Progenitor cell of endocrine pancreas (in vitro differentiated cells): ENCODE results near the gene NXPH4. TPM values are rescaled to one million over a fixed set of nuclear protein-coding genes. Genes with fewer than 3 reads are reported as not detected.

ENCODE experiments used
- DNase-seq: peaks from one replicate; pipeline ENCODE4 v3.0.0; 2021; ENCODE audit warnings: low spot score; ENCODE audit not compliant: unreplicated experiment
- H3K27ac Mint-ChIP-seq: 2 replicates; pipeline ENCODE4 v1.8.0; 2021; ENCODE audit warnings: mild to moderate bottlenecking, moderate library complexity, mixed read lengths
- H3K27me3 Mint-ChIP-seq: 2 replicates; pipeline ENCODE4 v1.8.0; 2021; ENCODE audit warnings: mixed read lengths
- H3K36me3 Mint-ChIP-seq: 2 replicates; pipeline ENCODE4 v1.8.0; 2022; ENCODE audit warnings: mixed read lengths; ENCODE audit not compliant: insufficient read depth
- H3K4me1 Mint-ChIP-seq: 2 replicates; pipeline ENCODE4 v1.8.0; 2021; ENCODE audit warnings: low read depth, mixed read lengths
- H3K4me3 Mint-ChIP-seq: 2 replicates; pipeline ENCODE4 v1.8.0; 2021; ENCODE audit warnings: low read depth, mild to moderate bottlenecking, moderate library complexity, mixed read lengths
- H3K9me3 Mint-ChIP-seq: 2 replicates; pipeline ENCODE4 v1.8.0; 2021; ENCODE audit warnings: low read depth, mixed read lengths
- CTCF ChIP-seq: fragments of 200-600 bp; sonication (generic); IDR thresholded peaks from one replicate; pipeline ENCODE4 v1.5.0; 2021; ENCODE audit warnings: antibody characterized with exemption, mild to moderate bottlenecking; ENCODE audit not compliant: unreplicated experiment
- total RNA-seq: library from RNA; stranded (reverse); gene quantifications from 2 replicates; pipeline ENCODE4 v1.2.1, GENCODE V29; 2021

Gene NXPH4
- total RNA-seq, 1 donor from 2014 or later = 2.0 TPM

DNA sequence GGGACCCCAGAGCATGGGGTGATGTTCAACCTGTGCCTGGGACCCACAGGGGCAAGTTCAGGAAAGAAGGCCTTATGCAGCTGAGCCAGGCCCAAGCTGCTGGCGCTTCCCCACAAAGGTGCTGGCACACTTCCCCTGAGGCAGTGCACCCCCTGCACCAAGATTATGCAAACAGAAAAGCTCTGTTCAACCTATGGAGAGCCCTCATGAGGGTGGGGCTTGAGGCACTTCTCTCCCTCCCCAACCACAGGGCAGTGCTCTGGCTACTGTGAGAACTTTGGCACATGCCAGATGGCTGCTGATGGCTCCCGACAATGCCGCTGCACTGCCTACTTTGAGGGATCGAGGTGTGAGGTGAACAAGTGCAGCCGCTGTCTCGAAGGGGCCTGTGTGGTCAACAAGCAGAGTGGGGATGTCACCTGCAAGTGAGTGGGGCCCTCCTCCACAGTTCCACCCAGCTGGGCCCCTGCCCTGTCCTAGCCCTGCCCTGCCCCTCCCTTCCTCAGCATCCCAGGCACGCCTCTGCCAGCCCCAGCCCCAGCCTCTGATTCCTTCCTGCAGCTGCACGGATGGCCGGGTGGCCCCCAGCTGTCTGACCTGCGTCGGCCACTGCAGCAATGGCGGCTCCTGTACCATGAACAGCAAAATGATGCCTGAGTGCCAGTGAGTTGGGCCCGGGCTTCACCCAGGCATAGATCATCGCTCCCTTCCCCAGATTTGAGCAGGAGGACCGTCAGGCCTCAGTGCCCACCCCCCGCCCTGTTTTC is 5.5 kb upstream of the NXPH4 start:
- no peak for TF ChIP-seq CTCF
- peaks cover 11% of the 10 kb centered on the region for H3K36me3 Mint-ChIP-seq
- peaks cover 28% of the 10 kb centered on the region for H3K27me3 Mint-ChIP-seq
- no peaks in the 10 kb centered on the region for H3K9me3 Mint-ChIP-seq
- peaks cover 19% of the 10 kb centered on the region for H3K4me1 Mint-ChIP-seq
- DNase-seq = no peak
- no peak overlapping the region for H3K4me3 Mint-ChIP-seq
- no peak overlapping the region for H3K27ac Mint-ChIP-seq

DNA sequence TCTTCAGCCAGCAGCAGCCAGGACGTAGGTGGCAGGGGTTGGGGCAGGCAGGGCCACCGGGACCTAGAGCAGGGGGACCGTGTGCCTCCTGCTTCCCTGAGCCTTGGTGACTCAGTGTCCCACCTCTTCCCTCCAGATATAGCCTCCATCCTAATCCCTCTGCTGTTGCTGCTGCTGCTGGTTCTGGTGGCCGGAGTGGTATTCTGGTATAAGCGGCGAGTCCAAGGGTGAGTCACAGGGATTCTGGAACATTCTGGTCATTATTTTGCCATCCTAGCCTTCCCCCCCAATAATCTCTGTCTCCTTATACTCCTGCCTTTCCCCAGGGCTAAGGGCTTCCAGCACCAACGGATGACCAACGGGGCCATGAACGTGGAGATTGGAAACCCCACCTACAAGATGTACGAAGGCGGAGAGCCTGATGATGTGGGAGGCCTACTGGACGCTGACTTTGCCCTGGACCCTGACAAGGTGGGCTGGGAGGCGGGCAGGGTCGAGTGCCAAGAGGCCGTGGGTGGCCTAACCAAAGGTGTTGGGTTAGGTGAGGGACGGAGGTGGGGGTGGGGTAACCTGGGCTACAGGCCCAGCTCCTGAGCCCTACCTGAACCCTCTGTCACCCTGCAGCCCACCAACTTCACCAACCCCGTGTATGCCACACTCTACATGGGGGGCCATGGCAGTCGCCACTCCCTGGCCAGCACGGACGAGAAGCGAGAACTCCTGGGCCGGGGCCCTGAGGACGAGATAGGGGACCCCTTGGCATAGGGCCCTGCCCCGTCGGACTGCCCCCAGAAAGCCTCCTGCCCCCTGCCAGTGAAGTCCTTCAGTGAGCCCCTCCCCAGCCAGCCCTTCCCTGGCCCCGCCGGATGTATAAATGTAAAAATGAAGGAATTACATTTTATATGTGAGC is 4.5 kb upstream of the NXPH4 start:
- Mint-ChIP-seq H3K36me3 (peaks cover 11% of the 10 kb centered on the region), H3K27ac (no peak overlapping the region), H3K9me3 (no peaks in the 10 kb centered on the region), H3K4me1 (peaks cover 19% of the 10 kb centered on the region), H3K27me3 (peaks cover 28% of the 10 kb centered on the region), H3K4me3 (no peak overlapping the region)
- TF ChIP-seq CTCF = no peak
- no peak for DNase-seq

- H3K36me3 Mint-ChIP-seq = peaks cover 8% of the 10 kb centered on the region
- H3K27me3 Mint-ChIP-seq = peaks cover 34% of the 10 kb centered on the region
- no peak for TF ChIP-seq CTCF
- H3K4me1 Mint-ChIP-seq = peaks cover 23% of the 10 kb centered on the region
- H3K27ac Mint-ChIP-seq = no peak overlapping the region
- DNase-seq = no peak
- H3K4me3 Mint-ChIP-seq = no peak overlapping the region
- H3K9me3 Mint-ChIP-seq = no peaks in the 10 kb centered on the region
Measured at GRCh38 chr12:57212701-57213057, 3.9 kb upstream of the NXPH4 start.

- peaks cover 6% of the 10 kb centered on the region for H3K36me3 Mint-ChIP-seq
- peaks cover 39% of the 10 kb centered on the region for H3K27me3 Mint-ChIP-seq
- peak; percentile 91 for TF ChIP-seq CTCF
- peaks cover 23% of the 10 kb centered on the region for H3K4me1 Mint-ChIP-seq
- DNase-seq = peak; percentile 80
- peak overlapping the region; percentile 44 for H3K27ac Mint-ChIP-seq
- no peaks in the 10 kb centered on the region for H3K9me3 Mint-ChIP-seq
- H3K4me3 Mint-ChIP-seq = no peak overlapping the region
Measured at GRCh38 chr12:57213058-57213715, 3.4 kb upstream of the NXPH4 start.

GRCh38 chr12:57213763-57214397 is 2.7 kb upstream of the NXPH4 start:
- Mint-ChIP-seq H3K9me3 (no peaks in the 10 kb centered on the region), H3K4me1 (peaks cover 29% of the 10 kb centered on the region), H3K27me3 (peaks cover 46% of the 10 kb centered on the region), H3K4me3 (no peak overlapping the region), H3K36me3 (peaks cover 6% of the 10 kb centered on the region), H3K27ac (peak overlapping the region; percentile 86)
- TF ChIP-seq CTCF = no peak
- DNase-seq = no peak
